Heart right ventricle (tissue), 16 donors: Measurements from ENCODE around the gene GRIK5. TPM values are rescaled to one million over a fixed set of nuclear protein-coding genes. Genes with fewer than 3 reads are reported as not detected.

Experiments
- ATAC-seq, 8 donors: fragments of 200-7000 bp; cut with Tn5 transposase; one replicate each; pipeline ENCODE4 v1.9.1; 2020; ENCODE audit warnings: mild to moderate bottlenecking in 8 of 8, moderate library complexity in 8 of 8, moderate number of reproducible peaks in 1 of 8
- DNase-seq, 2 donors: peaks; one replicate each; pipeline ENCODE4 v3.0.0-alpha.2; 2020
- H3K27ac ChIP-seq, 10 donors: fragments of 200-600 bp; sonication (generic) in 2 of 10; one replicate each; pipeline versions ENCODE4 v1.5.0 to v1.8.0; 2020 to 2022; ENCODE audit warnings: mild to moderate bottlenecking in 3 of 10
- H3K27me3 ChIP-seq, 7 donors: fragments of 200-600 bp; one replicate each; pipeline ENCODE4 v1.8.0; 2021 to 2022; ENCODE audit warnings: mild to moderate bottlenecking in 2 of 7
- H3K36me3 ChIP-seq, 9 donors: fragments of 200-600 bp; sonication (generic) in 1 of 9; one replicate each; pipeline versions ENCODE4 v1.5.0 to v1.8.0; 2020 to 2022; ENCODE audit warnings: mild to moderate bottlenecking in 2 of 9
- H3K4me1 ChIP-seq, 9 donors: fragments of 200-600 bp; sonication (generic) in 1 of 9; one replicate each; pipeline versions ENCODE4 v1.5.0 to v1.8.0; 2020 to 2022; ENCODE audit warnings: mild to moderate bottlenecking in 4 of 9
- H3K4me3 ChIP-seq, 10 donors: fragments of 200-600 bp; sonication (generic) in 2 of 10; one replicate each; pipeline versions ENCODE4 v1.5.0 to v1.8.0; 2020 to 2022; ENCODE audit warnings: mild to moderate bottlenecking in 7 of 10, moderate library complexity in 2 of 10
- H3K9me3 ChIP-seq, 11 donors: fragments of 200-600 bp in 10 of 11; sonication (generic) in 2 of 11; one replicate each; pipeline versions ENCODE4 v1.5.0 to v1.8.0; 2013 to 2022; ENCODE audit warnings: mild to moderate bottlenecking in 2 of 11, control low read depth in 1 of 11, moderate library complexity in 1 of 11
- WGBS, 2 donors: extraction: QIAGEN DNeasy Blood & Tissue Kit; methylation state at CpG; one replicate each; pipeline ENCODE4 v1.1.7; 2013; ENCODE audit warnings: inconsistent platforms in 1 of 2; 5-methylcytosine and 5-hydroxymethylcytosine counted together
- intact Hi-C, 10 donors: fragments of 100-400 bp; cut with DNase I; formaldehyde crosslinking; loops; one replicate each; pipeline versions ENCODE4 v1.11.1 to v1.14.2; 2022
- polyA plus RNA-seq, 2 donors: library from polyadenylated mRNA; stranded (reverse); fragments of 200-250 nt; gene quantifications; one replicate each; pipeline ENCODE4 v1.2.3, GENCODE V29; 2013
- total RNA-seq, 10 donors: library from RNA; stranded (reverse); fragmentation: NEBNext Ultra II Directional in 3 of 10; extraction: Animal tissue kit (Norgen Biotek cat#: 25700) in 3 of 10; gene quantifications; one replicate each; pipeline versions ENCODE4 v1.2.1 to v1.2.4, GENCODE V29; 2021 to 2023
- TF ChIP-seq, protein P1 (sequence below), 9 donors: fragments of 200-600 bp; sonication (generic) in 2 of 9; IDR thresholded peaks; one replicate each; pipeline versions ENCODE4 v1.5.0 to v1.8.0; 2021 to 2022; ENCODE audit warnings: antibody characterized with exemption in 9 of 9, mild to moderate bottlenecking in 5 of 9, moderate library complexity in 1 of 9
- donor health status: Arrhythmogenic right ventricular cardiomyopathy.
- donor health status: ischemic (EF 13 %, LVEDD 7.1; RV severe dilation, severe dysfunction).
- donor health status: healthy with polysubstance abuse.
- donor health status: DM: no; HTN: yes; CAD: no.
- donor health status: DM: no; HTN: no; CAD: no.
- donor health status: ischemic (EF 25% LVEDD 6.9; RV normal size, moderate dysfunction).
- donor health status: ischemic (EF 25% LVEDD 5.7; RV mildly dilated, moderate dysfunction).
- donor health status: healthy.
- donor health status: DM: yes; HTN: yes; CAD: no.
- donor health status: Ischemic cardiomyopathy.
- donor health status: ischemic (EF 35%, LVEDD 5.7; RV mildly dilated, moderate dysfunction).
- donor health status: nonischemic (EF 11% LVEDD 7.7; RV severe dilation, severe dysfunction).
- donor health status: DM: yes; HTN: yes; CAD: no.
- donor health status: PGD.
- donor health status: ischemic (EF 29% LVEDD 5.4; RV normal size, mild dysfunction).
- donor health status: nonischemic (EF 23%, LVEDD 6.1; RV moderate dilation, normal function).

The GRIK5 gene
- total and polyA plus RNA-seq, 12 donors: 0.35 to 9.3 (median 2.9) TPM

DNA sequence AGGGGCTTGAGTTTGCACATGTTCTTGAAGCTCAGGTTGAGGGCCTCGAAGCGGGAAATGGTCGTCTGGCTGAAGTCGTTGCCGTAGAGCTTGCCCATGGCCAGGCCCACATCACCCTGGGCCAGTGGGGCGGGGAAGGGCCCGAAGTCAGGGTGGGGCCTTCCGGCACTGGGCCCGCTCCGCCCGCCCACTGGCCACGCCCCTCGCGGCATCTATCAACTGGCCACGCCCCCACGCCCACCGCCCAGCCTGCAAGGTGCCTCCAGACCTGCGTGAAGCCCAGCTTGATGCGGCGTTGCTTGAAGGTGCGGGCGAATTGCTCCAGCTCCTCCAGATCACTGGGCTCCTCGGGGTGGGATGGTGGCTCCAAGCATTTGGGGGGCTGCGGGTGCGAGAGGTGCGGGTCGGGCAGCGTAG, 25.8 kb upstream of the GRIK5 start:
- 15 to 19% methylated on average over 28 of the region's 28 CpGs for WGBS, 2 donors
- Histone ChIP-seq H3K36me3 (peaks cover 0 to 48% (median 0%) of the 10 kb centered on the region in 9 donors), H3K4me3 (no peak overlapping the region), H3K27me3 (peaks cover 0 to 27% (median 22%) of the 10 kb centered on the region in 7 donors), H3K4me1 (peaks cover 0 to 14% (median 4%) of the 10 kb centered on the region in 9 donors), H3K27ac (no peak overlapping the region), H3K9me3 (no peaks in the 10 kb centered on the region)
- no peak for DNase-seq
- intact Hi-C loops: no loop called here
- ATAC-seq: no peak
- TF ChIP-seq, protein P1, sequence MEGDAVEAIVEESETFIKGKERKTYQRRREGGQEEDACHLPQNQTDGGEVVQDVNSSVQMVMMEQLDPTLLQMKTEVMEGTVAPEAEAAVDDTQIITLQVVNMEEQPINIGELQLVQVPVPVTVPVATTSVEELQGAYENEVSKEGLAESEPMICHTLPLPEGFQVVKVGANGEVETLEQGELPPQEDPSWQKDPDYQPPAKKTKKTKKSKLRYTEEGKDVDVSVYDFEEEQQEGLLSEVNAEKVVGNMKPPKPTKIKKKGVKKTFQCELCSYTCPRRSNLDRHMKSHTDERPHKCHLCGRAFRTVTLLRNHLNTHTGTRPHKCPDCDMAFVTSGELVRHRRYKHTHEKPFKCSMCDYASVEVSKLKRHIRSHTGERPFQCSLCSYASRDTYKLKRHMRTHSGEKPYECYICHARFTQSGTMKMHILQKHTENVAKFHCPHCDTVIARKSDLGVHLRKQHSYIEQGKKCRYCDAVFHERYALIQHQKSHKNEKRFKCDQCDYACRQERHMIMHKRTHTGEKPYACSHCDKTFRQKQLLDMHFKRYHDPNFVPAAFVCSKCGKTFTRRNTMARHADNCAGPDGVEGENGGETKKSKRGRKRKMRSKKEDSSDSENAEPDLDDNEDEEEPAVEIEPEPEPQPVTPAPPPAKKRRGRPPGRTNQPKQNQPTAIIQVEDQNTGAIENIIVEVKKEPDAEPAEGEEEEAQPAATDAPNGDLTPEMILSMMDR (IDR thresholded peaks at IDR 0.05): no peak

DNA sequence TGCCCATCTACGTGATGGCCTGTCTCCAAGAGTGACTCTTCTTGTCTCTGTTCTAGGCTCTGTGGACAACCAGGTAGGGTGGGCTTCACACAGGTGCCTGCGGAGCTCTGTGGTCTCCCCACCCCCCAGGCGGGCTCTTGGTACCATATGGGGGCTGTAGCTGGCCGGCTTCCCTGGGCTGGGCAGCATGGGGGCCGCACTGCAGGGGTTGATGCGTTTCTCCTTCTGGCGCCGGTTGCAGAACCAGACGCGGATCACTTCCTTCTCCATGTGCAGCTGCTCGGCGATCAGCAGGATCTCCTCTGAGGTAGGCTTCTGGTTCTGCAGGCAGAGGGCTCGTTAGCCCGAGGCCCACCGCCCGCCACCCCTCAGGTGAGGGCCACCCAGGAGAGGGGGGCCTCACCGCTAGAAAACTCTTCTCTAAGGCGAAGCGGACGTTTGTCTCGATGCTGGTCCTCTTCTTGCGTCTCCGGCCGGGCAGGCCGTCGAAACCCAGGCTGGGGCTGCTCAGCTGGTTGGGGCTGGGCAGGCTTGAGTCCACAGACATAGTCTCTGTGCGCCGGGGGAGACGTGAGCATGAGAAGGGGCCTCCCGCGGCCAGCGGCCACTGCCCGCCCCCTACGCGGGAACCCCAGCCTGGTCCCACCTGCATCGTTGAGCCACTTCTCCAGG, 25.3 kb upstream of the GRIK5 start:
- WGBS, 2 donors: 81 to 83% methylated on average over 36 of the region's 36 CpGs
- ATAC-seq: no peak
- no peak overlapping the region for H3K27ac ChIP-seq
- H3K36me3 ChIP-seq: peaks cover 0 to 48% (median 0%) of the 10 kb centered on the region in 9 donors
- peaks cover 0 to 14% (median 4%) of the 10 kb centered on the region in 9 donors for H3K4me1 ChIP-seq
- H3K27me3 ChIP-seq: peaks cover 0 to 27% (median 22%) of the 10 kb centered on the region in 7 donors
- H3K9me3 ChIP-seq: no peaks in the 10 kb centered on the region
- no peak for DNase-seq
- TF ChIP-seq, protein P1 (IDR thresholded peaks at IDR 0.05): no peak
- H3K4me3 ChIP-seq: no peak overlapping the region
- intact Hi-C loops: no loop called here

DNA sequence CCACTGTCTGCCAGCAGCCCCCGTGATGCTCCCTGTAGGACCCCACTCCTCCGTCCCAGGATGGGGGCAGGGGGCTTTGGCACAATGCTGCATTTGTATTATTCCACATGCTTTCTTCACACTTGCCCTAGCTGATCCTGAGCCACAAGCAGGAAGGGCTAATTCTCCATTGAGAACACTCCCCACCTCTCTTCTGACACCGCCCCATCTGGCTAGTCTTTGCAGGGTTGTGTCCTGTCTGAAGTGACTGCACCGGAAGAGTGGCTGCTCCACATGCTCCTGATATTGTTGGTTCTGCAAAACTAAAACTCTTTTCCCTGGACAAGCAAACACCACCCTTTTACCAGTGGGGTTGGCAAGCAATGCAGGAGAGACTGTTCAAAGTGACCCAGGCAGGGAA, 23.9 kb upstream of the GRIK5 start:
- peaks cover 0 to 20% (median 4%) of the 10 kb centered on the region in 9 donors for H3K4me1 ChIP-seq
- 50 to 59% methylated on average over 4 of the region's 4 CpGs for WGBS, 2 donors
- H3K27ac ChIP-seq: no peak overlapping the region

DNA sequence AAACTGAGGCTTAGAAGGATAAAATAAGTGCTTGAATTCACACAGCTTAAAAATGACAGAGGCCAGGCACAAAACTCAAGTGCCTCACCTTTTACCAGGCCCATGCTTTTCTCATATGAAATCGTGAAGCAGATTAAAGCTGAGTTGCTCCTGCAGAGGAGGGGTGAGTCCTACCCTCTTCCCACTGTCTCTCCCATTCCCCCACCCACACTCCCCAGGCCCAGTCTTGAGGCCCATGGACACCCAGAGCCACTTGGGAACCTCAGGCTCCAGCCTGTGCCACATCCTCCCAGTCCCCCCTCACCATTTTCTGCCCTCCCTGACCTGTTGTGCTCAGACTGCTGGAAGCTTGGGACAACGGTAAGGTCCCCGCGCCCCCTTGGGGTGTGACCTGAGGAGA, 23.5 kb upstream of the GRIK5 start:
- Histone ChIP-seq H3K36me3 (peaks cover 0 to 38% (median 0%) of the 10 kb centered on the region in 9 donors), H3K4me1 (peaks cover 0 to 24% (median 4%) of the 10 kb centered on the region in 9 donors), H3K9me3 (no peaks in the 10 kb centered on the region), H3K27me3 (peaks cover 0 to 27% (median 22%) of the 10 kb centered on the region in 7 donors), H3K27ac (no peak overlapping the region), H3K4me3 (no peak overlapping the region)
- TF ChIP-seq, protein P1 (IDR thresholded peaks at IDR 0.05): no peak
- WGBS, 2 donors: 59 to 62% methylated on average over 4 of the region's 4 CpGs
- DNase-seq (no peak), ATAC-seq (no peak)
- intact Hi-C loops: no loop called here

More for the DNA sequence above, 23.9 kb upstream of the GRIK5 start:
- Histone ChIP-seq H3K9me3 (no peaks in the 10 kb centered on the region), H3K27me3 (peaks cover 0 to 27% (median 22%) of the 10 kb centered on the region in 7 donors), H3K36me3 (peaks cover 0 to 42% (median 0%) of the 10 kb centered on the region in 9 donors), H3K4me3 (no peak overlapping the region)
- ATAC-seq (no peak), DNase-seq (no peak)
- intact Hi-C loops: no loop called here
- TF ChIP-seq, protein P1 (IDR thresholded peaks at IDR 0.05): no peak
